Coronary artery (tissue), 2 donors: Measurements from ENCODE around the gene FBXL22.

Experiments used
- DNase-seq: peaks from one replicate; pipeline ENCODE4 v3.0.0-alpha.2; 2017; ENCODE audit warnings: low spot score
- H3K27ac ChIP-seq, 2 donors: fragments of 200-600 bp; sonication (generic); one replicate each; pipeline ENCODE4 v1.5.1; 2016 to 2019
- H3K4me3 ChIP-seq: fragments of 200-600 bp; sonication (generic); 2 replicates; pipeline ENCODE4 v1.5.1; 2016; ENCODE audit warnings: mild to moderate bottlenecking, moderate library complexity
- CTCF ChIP-seq: fragments of 200-600 bp; sonication (generic); IDR thresholded peaks from one replicate; pipeline ENCODE4 v1.5.1; 2019; ENCODE audit warnings: antibody characterized with exemption

Gene FBXL22

GRCh38 chr15:63593705-63594671 is 3.2 kb upstream of the FBXL22 start:
- TF ChIP-seq CTCF = no peak
- Histone ChIP-seq H3K27ac (peak overlapping the region in 1 of 2 donors; percentile 94), H3K4me3 (no peak overlapping the region)
- no peak for DNase-seq

GRCh38 chr15:63595065-63595464 is 2.1 kb upstream of the FBXL22 start:
- Histone ChIP-seq H3K27ac (peak overlapping the region in 1 of 2 donors; percentile 94), H3K4me3 (no peak overlapping the region)
- TF ChIP-seq CTCF = no peak
- no peak for DNase-seq

GRCh38 chr15:63595688-63596087 is 1.5 kb upstream of the FBXL22 start:
- H3K27ac ChIP-seq = peak overlapping the region; percentile 82 to 94
- TF ChIP-seq CTCF = no peak
- no peak overlapping the region for H3K4me3 ChIP-seq
- DNase-seq = no peak

GRCh38 chr15:63596676-63597037 is 530 bp upstream of the FBXL22 start:
- peak overlapping the region; percentile 85 for H3K4me3 ChIP-seq
- peak overlapping the region; percentile 82 to 94 for H3K27ac ChIP-seq
- no peak for TF ChIP-seq CTCF
- DNase-seq = no peak

- no peak for TF ChIP-seq CTCF
- no peak for DNase-seq
- Histone ChIP-seq H3K4me3 (peak overlapping the region; percentile 85), H3K27ac (peak overlapping the region; percentile 82 to 94)
These were observed 634 bp downstream of the FBXL22 start for GRCh38 chr15:63597821-63598220.

- no peak for TF ChIP-seq CTCF
- H3K27ac ChIP-seq = peak overlapping the region; percentile 82 to 94
- no peak for DNase-seq
- H3K4me3 ChIP-seq = peak overlapping the region; percentile 85
These were observed 1.6 kb downstream of the FBXL22 start for GRCh38 chr15:63598473-63599400.
